Activated T-helper 9 cell treated with anti-CD3 and anti-CD28 coated beads, Interleukin-2, amount 50 U/mL, for 16 hours (primary cell): ENCODE measurements around the gene FGF1.

ENCODE experiments used
- DNase-seq: peaks from one replicate; pipeline ENCODE4 v3.0.0-alpha.2; 2020; ENCODE audit warnings: low read depth

FGF1 gene

GRCh38 chr5:142572006-142572405 is 113.9 kb downstream of the FGF1 start:
- DNase-seq, result no peak

GRCh38 chr5:142571371-142571770 is 114.5 kb downstream of the FGF1 start:
- DNase-seq, result no peak

GRCh38 chr5:142569905-142570304 is 116.0 kb downstream of the FGF1 start:
- no peak for DNase-seq

- DNase-seq, result no peak
Measured at GRCh38 chr5:142568996-142569335, 116.9 kb downstream of the FGF1 start.

- DNase-seq, result no peak
Measured at GRCh38 chr5:142568283-142568995, 117.5 kb downstream of the FGF1 start.

- no peak for DNase-seq
Measured at GRCh38 chr5:142561486-142562097, 124.3 kb downstream of the FGF1 start.

- no peak for DNase-seq
Measured at GRCh38 chr5:142561029-142561428, 124.9 kb downstream of the FGF1 start.

GRCh38 chr5:142552107-142552506 is 133.8 kb downstream of the FGF1 start:
- no peak for DNase-seq

- no peak for DNase-seq
Measured at GRCh38 chr5:142551338-142552067, 134.4 kb downstream of the FGF1 start.

- DNase-seq, result no peak
Measured at GRCh38 chr5:142550471-142550870, 135.4 kb downstream of the FGF1 start.

- no peak for DNase-seq
Measured at GRCh38 chr5:142549834-142550233, 136.1 kb downstream of the FGF1 start.

GRCh38 chr5:142548739-142549275 is 137.1 kb downstream of the FGF1 start:
- DNase-seq, result no peak

GRCh38 chr5:142547445-142548380 is 138.2 kb downstream of the FGF1 start:
- no peak for DNase-seq

GRCh38 chr5:142545650-142546322 is 140.1 kb downstream of the FGF1 start:
- no peak for DNase-seq

GRCh38 chr5:142544946-142545649 is 140.8 kb downstream of the FGF1 start:
- DNase-seq, result no peak

GRCh38 chr5:142544071-142544753 is 141.7 kb downstream of the FGF1 start:
- no peak for DNase-seq

- no peak for DNase-seq
Measured at GRCh38 chr5:142542906-142543305, 143.0 kb downstream of the FGF1 start.
